T-helper 17 cell (primary cell): ENCODE measurements around the gene BCL2L11. TPM values are rescaled to one million over a fixed set of nuclear protein-coding genes. Genes with fewer than 3 reads are reported as not detected.

ENCODE experiments used
- ATAC-seq: fragments of 150-1000 bp; cut with Tn5 transposase; 2 replicates; pipeline ENCODE4 v1.10.0; 2021; ENCODE audit warnings: mild to moderate bottlenecking, moderate library complexity
- DNase-seq, 3 donors: peaks; one replicate each; pipeline versions ENCODE4 v3.0.0 to v3.0.0-alpha.2; 2020 to 2021
- H3K9me3 ChIP-seq: one replicate; pipeline ENCODE4 v1.7.0; 2013; ENCODE audit warnings: low read length, mild to moderate bottlenecking; ENCODE audit not compliant: control insufficient read depth, poor library complexity, severe bottlenecking
- H3K27ac Mint-ChIP-seq: one replicate; pipeline ENCODE4 v1.8.0; 2022; ENCODE audit warnings: mild to moderate bottlenecking, moderate library complexity, mixed read lengths
- H3K27me3 Mint-ChIP-seq: one replicate; pipeline ENCODE4 v1.8.0; 2022; ENCODE audit warnings: mixed read lengths
- H3K36me3 Mint-ChIP-seq: one replicate; pipeline ENCODE4 v1.8.0; 2022; ENCODE audit warnings: low read depth, mixed read lengths
- H3K4me1 Mint-ChIP-seq: one replicate; pipeline ENCODE4 v1.8.0; 2022; ENCODE audit warnings: mild to moderate bottlenecking, mixed read lengths
- H3K4me3 Mint-ChIP-seq: one replicate; pipeline ENCODE4 v1.8.0; 2022; ENCODE audit warnings: mild to moderate bottlenecking, moderate library complexity, mixed read lengths
- total RNA-seq, 4 donors: library from RNA in 2 of 4; stranded (reverse) in 2 of 4; gene quantifications; one replicate each; pipeline ENCODE4 v1.2.3 and lab custom pipeline; 2022 to 2026

BCL2L11 gene
- total RNA-seq, 2 donors from 2014 or later = 29.5 to 47.2 TPM

GRCh38 chr2:111121828-111122630, 1.3 kb downstream of the BCL2L11 start:
- Mint-ChIP-seq H3K36me3 (peaks cover 5% of the 10 kb centered on the region), H3K27ac (peak overlapping the region; percentile 90), H3K4me3 (peak overlapping the region; percentile 94), H3K4me1 (peaks cover 30% of the 10 kb centered on the region), H3K27me3 (peaks cover 24% of the 10 kb centered on the region)
- peak; percentile 69 for ATAC-seq
- DNase-seq = peak; percentile 71 to 73 (median 72)
- H3K9me3 ChIP-seq = no peaks in the 10 kb centered on the region

DNA sequence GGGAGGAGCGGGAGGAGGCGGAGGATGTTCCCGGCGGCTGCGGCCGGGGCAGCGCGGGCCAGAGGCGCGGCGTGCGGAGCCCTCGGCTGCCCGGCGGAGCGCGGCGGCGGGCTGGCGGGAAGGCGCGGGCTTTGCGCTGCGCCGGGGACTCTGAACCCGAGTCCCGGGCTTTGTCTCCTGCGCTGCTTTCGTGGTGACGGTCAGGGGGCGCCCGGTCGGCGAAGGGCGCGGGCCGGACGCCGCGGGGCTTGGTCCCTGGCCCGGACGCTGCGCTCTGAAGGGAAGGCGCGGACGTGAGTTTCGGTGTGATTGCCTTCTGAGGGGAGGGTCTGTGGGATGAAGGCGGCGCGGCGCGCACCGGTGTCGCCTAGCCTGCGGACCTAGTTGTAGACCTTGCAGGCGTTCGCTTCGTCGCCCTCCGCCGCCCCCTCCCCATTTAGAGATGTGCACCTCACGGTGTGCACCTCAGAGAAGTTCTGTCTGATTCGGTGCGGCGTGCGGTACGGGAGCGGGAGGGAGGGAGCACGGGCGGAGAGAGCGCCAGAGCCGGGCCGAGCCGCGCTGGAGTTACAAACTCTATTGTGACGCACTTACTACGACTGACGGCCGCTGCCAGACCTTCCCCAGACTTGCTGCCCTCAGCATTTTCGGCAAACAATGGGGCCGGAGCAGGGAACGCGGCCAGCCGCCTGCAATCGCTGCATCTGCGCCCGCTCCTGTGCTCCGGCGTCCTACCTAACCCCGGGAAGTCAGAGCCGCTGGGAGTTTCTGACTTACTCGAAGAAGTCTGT, 2.1 kb downstream of the BCL2L11 start:
- Mint-ChIP-seq H3K36me3 (peaks cover 5% of the 10 kb centered on the region), H3K4me1 (peaks cover 29% of the 10 kb centered on the region), H3K4me3 (peak overlapping the region; percentile 94), H3K27me3 (peaks cover 18% of the 10 kb centered on the region), H3K27ac (peak overlapping the region; percentile 47)
- DNase-seq = peak in 1 of 3 donors; percentile 17
- H3K9me3 ChIP-seq = no peaks in the 10 kb centered on the region
- no peak for ATAC-seq

DNA sequence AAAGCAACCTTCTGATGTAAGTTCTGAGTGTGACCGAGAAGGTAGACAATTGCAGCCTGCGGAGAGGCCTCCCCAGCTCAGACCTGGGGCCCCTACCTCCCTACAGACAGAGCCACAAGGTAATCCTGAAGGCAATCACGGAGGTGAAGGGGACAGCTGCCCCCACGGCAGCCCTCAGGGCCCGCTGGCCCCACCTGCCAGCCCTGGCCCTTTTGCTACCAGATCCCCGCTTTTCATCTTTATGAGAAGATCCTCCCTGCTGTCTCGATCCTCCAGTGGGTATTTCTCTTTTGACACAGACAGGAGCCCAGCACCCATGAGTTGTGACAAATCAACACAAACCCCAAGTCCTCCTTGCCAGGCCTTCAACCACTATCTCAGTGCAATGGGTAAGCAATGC, 3.0 kb downstream of the BCL2L11 start:
- Mint-ChIP-seq H3K36me3 (peaks cover 8% of the 10 kb centered on the region), H3K4me3 (peak overlapping the region; percentile 39), H3K27ac (no peak overlapping the region), H3K27me3 (peaks cover 9% of the 10 kb centered on the region), H3K4me1 (peaks cover 22% of the 10 kb centered on the region)
- H3K9me3 ChIP-seq = no peaks in the 10 kb centered on the region
- DNase-seq (no peak), ATAC-seq (no peak)

DNA sequence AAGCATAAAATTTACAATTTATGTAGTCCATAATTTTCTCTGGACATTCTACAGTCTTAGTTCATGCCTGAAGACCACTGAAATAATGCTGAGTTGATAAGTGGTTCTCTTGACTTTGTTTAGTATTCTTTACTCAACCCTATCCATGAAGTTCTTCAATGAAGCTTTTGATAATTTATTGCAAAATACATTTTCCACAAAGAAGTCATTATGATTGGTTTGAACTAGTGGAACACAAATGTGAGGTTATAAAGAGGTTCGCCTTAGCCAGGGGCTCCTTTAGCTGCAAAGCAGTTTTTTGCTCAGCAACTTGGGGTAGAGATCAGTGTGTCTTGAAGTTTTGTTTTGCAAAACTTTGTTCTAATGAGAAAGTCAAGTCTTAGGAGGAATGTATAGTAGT, 5.9 kb downstream of the BCL2L11 start:
- Mint-ChIP-seq H3K4me3 (no peak overlapping the region), H3K4me1 (peaks cover 9% of the 10 kb centered on the region)

GRCh38 chr2:111127351-111127750, 6.6 kb downstream of the BCL2L11 start:
- Mint-ChIP-seq H3K27ac (no peak overlapping the region), H3K27me3 (no peaks in the 10 kb centered on the region), H3K4me3 (no peak overlapping the region), H3K36me3 (peaks cover 15% of the 10 kb centered on the region), H3K4me1 (peaks cover 9% of the 10 kb centered on the region)
- no peak for DNase-seq
- no peaks in the 10 kb centered on the region for H3K9me3 ChIP-seq
- no peak for ATAC-seq

More for the DNA sequence above, 5.9 kb downstream of the BCL2L11 start:
- Mint-ChIP-seq H3K27ac (no peak overlapping the region), H3K36me3 (peaks cover 15% of the 10 kb centered on the region), H3K27me3 (no peaks in the 10 kb centered on the region)
- no peak for ATAC-seq
- H3K9me3 ChIP-seq = no peaks in the 10 kb centered on the region
- no peak for DNase-seq

GRCh38 chr2:111128096-111128495, 7.4 kb downstream of the BCL2L11 start:
- Mint-ChIP-seq H3K27me3 (no peaks in the 10 kb centered on the region), H3K27ac (no peak overlapping the region), H3K36me3 (peaks cover 15% of the 10 kb centered on the region), H3K4me3 (no peak overlapping the region), H3K4me1 (peaks cover 9% of the 10 kb centered on the region)
- no peak for DNase-seq
- H3K9me3 ChIP-seq = no peaks in the 10 kb centered on the region
- no peak for ATAC-seq

- H3K9me3 ChIP-seq = no peaks in the 10 kb centered on the region
- Mint-ChIP-seq H3K27ac (peak overlapping the region; percentile 16), H3K36me3 (peaks cover 18% of the 10 kb centered on the region), H3K4me1 (peaks cover 26% of the 10 kb centered on the region), H3K27me3 (no peaks in the 10 kb centered on the region), H3K4me3 (no peak overlapping the region)
- ATAC-seq (no peak), DNase-seq (no peak)
Measured at GRCh38 chr2:111133603-111134002, 12.9 kb downstream of the BCL2L11 start.

- no peaks in the 10 kb centered on the region for H3K9me3 ChIP-seq
- Mint-ChIP-seq H3K4me1 (peaks cover 26% of the 10 kb centered on the region), H3K27ac (peak overlapping the region; percentile 16), H3K27me3 (no peaks in the 10 kb centered on the region), H3K4me3 (no peak overlapping the region), H3K36me3 (peaks cover 15% of the 10 kb centered on the region)
- DNase-seq = no peak
- ATAC-seq = no peak
Measured at GRCh38 chr2:111134055-111134454, 13.3 kb downstream of the BCL2L11 start.

- H3K27me3 Mint-ChIP-seq = no peaks in the 10 kb centered on the region
- H3K27ac Mint-ChIP-seq = peak overlapping the region; percentile 21
- H3K9me3 ChIP-seq = no peaks in the 10 kb centered on the region
- DNase-seq = no peak
- peaks cover 26% of the 10 kb centered on the region for H3K4me1 Mint-ChIP-seq
- H3K4me3 Mint-ChIP-seq = no peak overlapping the region
- no peak for ATAC-seq
- H3K36me3 Mint-ChIP-seq = peaks cover 12% of the 10 kb centered on the region
Measured at GRCh38 chr2:111135237-111135909, 14.7 kb downstream of the BCL2L11 start.

DNA sequence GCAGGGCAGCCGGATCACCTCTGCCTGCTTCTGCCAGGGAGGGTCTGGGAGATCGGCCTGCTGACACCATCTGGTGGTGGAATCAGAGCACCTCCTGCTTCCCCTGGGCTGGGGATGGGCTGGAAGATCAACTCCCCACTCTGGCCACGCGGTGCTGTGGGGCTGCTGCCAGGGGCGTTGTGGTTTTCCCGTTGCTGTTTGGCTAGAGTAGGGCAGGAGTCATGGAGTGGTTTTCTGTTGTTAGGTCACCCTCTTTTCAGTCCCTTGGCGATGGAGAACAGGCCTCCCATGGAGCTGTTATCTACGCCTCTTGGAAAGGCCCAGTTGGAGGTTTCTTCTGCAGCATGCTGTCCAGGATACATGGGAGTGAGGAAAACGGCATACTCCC, 15.2 kb downstream of the BCL2L11 start:
- H3K36me3 Mint-ChIP-seq = peaks cover 12% of the 10 kb centered on the region
- H3K27me3 Mint-ChIP-seq = no peaks in the 10 kb centered on the region
- no peak overlapping the region for H3K4me3 Mint-ChIP-seq
- peak overlapping the region; percentile 21 for H3K27ac Mint-ChIP-seq
- peaks cover 25% of the 10 kb centered on the region for H3K4me1 Mint-ChIP-seq
- H3K9me3 ChIP-seq = no peaks in the 10 kb centered on the region
- DNase-seq (no peak), ATAC-seq (no peak)

- Mint-ChIP-seq H3K4me3 (no peak overlapping the region), H3K4me1 (peaks cover 22% of the 10 kb centered on the region), H3K27ac (peak overlapping the region; percentile 19), H3K36me3 (peaks cover 7% of the 10 kb centered on the region), H3K27me3 (no peaks in the 10 kb centered on the region)
- ATAC-seq (no peak), DNase-seq (no peak)
- H3K9me3 ChIP-seq = no peaks in the 10 kb centered on the region
Measured at GRCh38 chr2:111138839-111139238, 18.1 kb downstream of the BCL2L11 start.

DNA sequence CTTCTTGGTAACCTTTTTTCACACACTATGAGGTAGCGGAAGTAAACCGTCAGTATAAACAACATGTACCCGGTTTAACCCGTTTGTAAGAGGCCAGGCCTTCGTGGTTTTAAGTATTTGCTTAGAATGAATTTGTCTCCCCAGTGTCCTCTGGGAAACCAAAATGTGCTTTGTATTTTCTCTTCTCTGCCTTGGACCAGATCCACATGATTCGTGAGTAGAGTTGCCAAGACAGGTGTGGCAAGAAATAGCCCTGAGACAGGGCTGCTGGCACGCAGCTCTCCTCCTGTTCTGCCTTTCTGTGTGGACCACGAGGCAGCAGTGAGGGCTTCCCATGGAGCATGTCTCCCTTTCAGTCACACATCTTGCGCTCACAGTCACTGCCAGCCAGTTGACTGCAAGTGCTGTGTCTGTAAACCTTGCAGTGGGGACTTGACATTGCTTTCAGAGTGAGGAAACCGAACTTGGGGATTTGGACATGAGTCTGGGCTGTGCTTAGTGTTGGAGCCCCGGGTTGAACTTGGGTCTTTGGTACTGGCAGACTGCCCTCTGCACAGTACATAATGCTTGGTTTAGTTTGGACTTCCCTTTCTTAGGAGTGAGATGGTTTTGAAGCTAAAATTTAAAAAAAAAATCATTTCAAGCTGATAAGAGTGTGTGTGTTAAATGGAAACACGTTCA, 19.1 kb downstream of the BCL2L11 start:
- Mint-ChIP-seq H3K36me3 (peaks cover 6% of the 10 kb centered on the region), H3K4me1 (peaks cover 16% of the 10 kb centered on the region), H3K27ac (no peak overlapping the region), H3K4me3 (no peak overlapping the region), H3K27me3 (no peaks in the 10 kb centered on the region)
- DNase-seq = no peak
- no peaks in the 10 kb centered on the region for H3K9me3 ChIP-seq
- ATAC-seq = no peak

- peaks cover 16% of the 10 kb centered on the region for H3K4me1 Mint-ChIP-seq
- H3K27me3 Mint-ChIP-seq = no peaks in the 10 kb centered on the region
- no peaks in the 10 kb centered on the region for H3K9me3 ChIP-seq
- H3K27ac Mint-ChIP-seq = no peak overlapping the region
- peaks cover 6% of the 10 kb centered on the region for H3K36me3 Mint-ChIP-seq
- no peak for ATAC-seq
- no peak overlapping the region for H3K4me3 Mint-ChIP-seq
- DNase-seq = no peak
Measured at GRCh38 chr2:111140815-111141214, 20.1 kb downstream of the BCL2L11 start.
